Measurements from ENCODE around the gene FBXO40.

DNA sequence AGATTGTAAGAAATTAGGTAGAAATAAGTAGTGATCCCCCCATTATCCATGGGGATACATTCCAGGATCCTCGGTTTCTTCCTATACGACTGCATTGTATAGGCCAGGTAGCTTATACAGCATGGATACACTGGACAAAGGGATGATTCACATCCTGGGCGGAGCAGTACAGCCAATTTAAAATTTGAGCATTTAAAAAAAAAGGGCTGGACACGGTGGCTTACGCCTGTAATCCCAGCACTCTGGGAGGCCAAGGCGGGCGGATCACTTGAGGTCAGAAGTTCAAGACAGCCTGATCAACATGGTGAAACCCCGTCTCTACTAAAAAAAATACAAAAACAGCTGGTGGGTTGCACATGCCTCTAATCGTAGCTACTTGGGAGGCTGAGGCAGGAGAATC is 26.4 kb upstream of the FBXO40 start:
- TF ChIP-seq, protein P1, sequence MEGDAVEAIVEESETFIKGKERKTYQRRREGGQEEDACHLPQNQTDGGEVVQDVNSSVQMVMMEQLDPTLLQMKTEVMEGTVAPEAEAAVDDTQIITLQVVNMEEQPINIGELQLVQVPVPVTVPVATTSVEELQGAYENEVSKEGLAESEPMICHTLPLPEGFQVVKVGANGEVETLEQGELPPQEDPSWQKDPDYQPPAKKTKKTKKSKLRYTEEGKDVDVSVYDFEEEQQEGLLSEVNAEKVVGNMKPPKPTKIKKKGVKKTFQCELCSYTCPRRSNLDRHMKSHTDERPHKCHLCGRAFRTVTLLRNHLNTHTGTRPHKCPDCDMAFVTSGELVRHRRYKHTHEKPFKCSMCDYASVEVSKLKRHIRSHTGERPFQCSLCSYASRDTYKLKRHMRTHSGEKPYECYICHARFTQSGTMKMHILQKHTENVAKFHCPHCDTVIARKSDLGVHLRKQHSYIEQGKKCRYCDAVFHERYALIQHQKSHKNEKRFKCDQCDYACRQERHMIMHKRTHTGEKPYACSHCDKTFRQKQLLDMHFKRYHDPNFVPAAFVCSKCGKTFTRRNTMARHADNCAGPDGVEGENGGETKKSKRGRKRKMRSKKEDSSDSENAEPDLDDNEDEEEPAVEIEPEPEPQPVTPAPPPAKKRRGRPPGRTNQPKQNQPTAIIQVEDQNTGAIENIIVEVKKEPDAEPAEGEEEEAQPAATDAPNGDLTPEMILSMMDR (IDR thresholded peaks at IDR 0.05): no peak
- TF ChIP-seq POLR2A (IDR thresholded peaks at IDR 0.05): no peak

All from stomach (tissue), 4 donors.